Stimulated activated naive B cell treated with anti-CD40 and anti-IgM and Interleukin-4, amounts not matched to agents 10 μg/mL and 1 μg/mL and 100 μg/mL, for 72 hours (primary cell): ENCODE results near the gene RNF141.

Experiments
- ATAC-seq, 2 donors: fragments of 150-1000 bp; cut with Tn5 transposase; replicated peaks; 2 replicates each; pipeline ENCODE4 v1.10.0; 2021; ENCODE audit warnings: moderate library complexity in 1 of 2
- DNase-seq: peaks from one replicate; pipeline ENCODE4 v3.0.0; 2021
- H3K27ac Mint-ChIP-seq: one replicate; pipeline ENCODE4 v1.8.0; 2022; ENCODE audit warnings: mild to moderate bottlenecking, mixed read lengths
- H3K27me3 Mint-ChIP-seq, 2 donors: one replicate each; pipeline ENCODE4 v1.8.0; 2022; ENCODE audit warnings: mixed read lengths in 2 of 2
- H3K36me3 Mint-ChIP-seq, 2 donors: one replicate each; pipeline ENCODE4 v1.8.0; 2022; ENCODE audit warnings: mixed read lengths in 2 of 2, mild to moderate bottlenecking in 1 of 2
- H3K4me1 Mint-ChIP-seq, 2 donors: one replicate each; pipeline ENCODE4 v1.8.0; 2022; ENCODE audit warnings: mixed read lengths in 2 of 2, mild to moderate bottlenecking in 1 of 2
- H3K4me3 Mint-ChIP-seq, 2 donors: one replicate each; pipeline ENCODE4 v1.8.0; 2022; ENCODE audit warnings: mild to moderate bottlenecking in 2 of 2, mixed read lengths in 2 of 2, moderate library complexity in 1 of 2
- H3K9me3 Mint-ChIP-seq, 2 donors: one replicate each; pipeline ENCODE4 v1.8.0; 2022; ENCODE audit warnings: mixed read lengths in 2 of 2, mild to moderate bottlenecking in 1 of 2

The RNF141 gene

GRCh38 chr11:10544491-10545465, 3.8 kb upstream of the RNF141 start:
- Mint-ChIP-seq H3K27me3 (no peaks in the 10 kb centered on the region), H3K36me3 (peaks cover 4 to 6% of the 10 kb centered on the region in 2 donors), H3K27ac (peak overlapping the region; percentile 76), H3K4me3 (peak overlapping the region in 1 of 2 donors; percentile 4), H3K4me1 (peaks cover 3 to 38% of the 10 kb centered on the region in 2 donors), H3K9me3 (peaks cover 0 to 4% of the 10 kb centered on the region in 2 donors)
- DNase-seq (no peak), ATAC-seq (peak in 1 of 2 donors; percentile 33)

GRCh38 chr11:10543782-10544181, 2.8 kb upstream of the RNF141 start:
- ATAC-seq = no peak
- DNase-seq = no peak
- Mint-ChIP-seq H3K36me3 (peaks cover 4 to 6% of the 10 kb centered on the region in 2 donors), H3K4me3 (no peak overlapping the region), H3K27me3 (no peaks in the 10 kb centered on the region), H3K9me3 (peaks cover 0 to 4% of the 10 kb centered on the region in 2 donors), H3K4me1 (peaks cover 5 to 45% of the 10 kb centered on the region in 2 donors), H3K27ac (no peak overlapping the region)

GRCh38 chr11:10542776-10543175, 1.8 kb upstream of the RNF141 start:
- Mint-ChIP-seq H3K27ac (no peak overlapping the region), H3K36me3 (peaks cover 3 to 4% of the 10 kb centered on the region in 2 donors), H3K9me3 (peaks cover 0 to 4% of the 10 kb centered on the region in 2 donors), H3K27me3 (no peaks in the 10 kb centered on the region), H3K4me3 (no peak overlapping the region), H3K4me1 (peaks cover 7 to 45% of the 10 kb centered on the region in 2 donors)
- DNase-seq = no peak
- ATAC-seq = no peak

GRCh38 chr11:10541561-10541930, 559 bp upstream of the RNF141 start:
- peaks cover 12 to 55% of the 10 kb centered on the region in 2 donors for H3K4me1 Mint-ChIP-seq
- peak overlapping the region; percentile 98 for H3K27ac Mint-ChIP-seq
- peak overlapping the region; percentile 89 to 90 for H3K4me3 Mint-ChIP-seq
- DNase-seq (no peak), ATAC-seq (no peak)
- no peaks in the 10 kb centered on the region for H3K27me3 Mint-ChIP-seq
- H3K9me3 Mint-ChIP-seq = peaks cover 0 to 4% of the 10 kb centered on the region in 2 donors
- peaks cover 4% of the 10 kb centered on the region in 2 donors for H3K36me3 Mint-ChIP-seq

GRCh38 chr11:10540546-10540914, 457 bp downstream of the RNF141 start:
- peak overlapping the region; percentile 98 for H3K27ac Mint-ChIP-seq
- no peaks in the 10 kb centered on the region for H3K27me3 Mint-ChIP-seq
- H3K4me3 Mint-ChIP-seq = peak overlapping the region; percentile 89 to 90
- H3K4me1 Mint-ChIP-seq = peaks cover 17 to 57% of the 10 kb centered on the region in 2 donors
- ATAC-seq = peak; percentile 30 to 35
- H3K36me3 Mint-ChIP-seq = peaks cover 4 to 5% of the 10 kb centered on the region in 2 donors
- DNase-seq = no peak
- peaks cover 0 to 4% of the 10 kb centered on the region in 2 donors for H3K9me3 Mint-ChIP-seq

- Mint-ChIP-seq H3K4me1 (peaks cover 17 to 53% of the 10 kb centered on the region in 2 donors), H3K27ac (peak overlapping the region; percentile 98), H3K36me3 (peaks cover 3 to 5% of the 10 kb centered on the region in 2 donors), H3K4me3 (peak overlapping the region; percentile 89 to 90), H3K9me3 (peaks cover 0 to 3% of the 10 kb centered on the region in 2 donors), H3K27me3 (no peaks in the 10 kb centered on the region)
- no peak for ATAC-seq
- no peak for DNase-seq
These were observed 1.6 kb downstream of the RNF141 start for GRCh38 chr11:10539339-10539738.

- DNase-seq = no peak
- Mint-ChIP-seq H3K27ac (no peak overlapping the region), H3K4me3 (no peak overlapping the region), H3K27me3 (no peaks in the 10 kb centered on the region), H3K36me3 (peaks cover 1 to 5% of the 10 kb centered on the region in 2 donors), H3K4me1 (peaks cover 17 to 58% of the 10 kb centered on the region in 2 donors), H3K9me3 (no peaks in the 10 kb centered on the region)
- no peak for ATAC-seq
These were observed 2.1 kb downstream of the RNF141 start for GRCh38 chr11:10538924-10539323.

GRCh38 chr11:10537600-10537999, 3.4 kb downstream of the RNF141 start:
- no peaks in the 10 kb centered on the region for H3K27me3 Mint-ChIP-seq
- no peak overlapping the region for H3K4me3 Mint-ChIP-seq

GRCh38 chr11:10534316-10534715, 6.7 kb downstream of the RNF141 start:
- Mint-ChIP-seq H3K27me3 (no peaks in the 10 kb centered on the region), H3K4me3 (no peak overlapping the region), H3K4me1 (peaks cover 15 to 50% of the 10 kb centered on the region in 2 donors), H3K9me3 (no peaks in the 10 kb centered on the region), H3K27ac (no peak overlapping the region), H3K36me3 (peaks cover 14 to 19% of the 10 kb centered on the region in 2 donors)
- ATAC-seq (no peak), DNase-seq (no peak)

More at GRCh38 chr11:10537600-10537999, 3.4 kb downstream of the RNF141 start:
- peaks cover 20 to 66% of the 10 kb centered on the region in 2 donors for H3K4me1 Mint-ChIP-seq
- no peak overlapping the region for H3K27ac Mint-ChIP-seq
- DNase-seq (no peak), ATAC-seq (no peak)
- peaks cover 7 to 9% of the 10 kb centered on the region in 2 donors for H3K36me3 Mint-ChIP-seq
- H3K9me3 Mint-ChIP-seq = no peaks in the 10 kb centered on the region

GRCh38 chr11:10533323-10533722, 7.7 kb downstream of the RNF141 start:
- ATAC-seq (no peak), DNase-seq (no peak)
- Mint-ChIP-seq H3K4me3 (no peak overlapping the region), H3K27me3 (no peaks in the 10 kb centered on the region), H3K9me3 (no peaks in the 10 kb centered on the region), H3K4me1 (peaks cover 13 to 47% of the 10 kb centered on the region in 2 donors), H3K36me3 (peaks cover 18 to 26% of the 10 kb centered on the region in 2 donors), H3K27ac (no peak overlapping the region)

GRCh38 chr11:10532526-10532925, 8.5 kb downstream of the RNF141 start:
- Mint-ChIP-seq H3K36me3 (peaks cover 19 to 27% of the 10 kb centered on the region in 2 donors), H3K27me3 (no peaks in the 10 kb centered on the region), H3K9me3 (no peaks in the 10 kb centered on the region), H3K4me3 (no peak overlapping the region), H3K27ac (no peak overlapping the region), H3K4me1 (peaks cover 15 to 46% of the 10 kb centered on the region in 2 donors)
- no peak for ATAC-seq
- DNase-seq = no peak

- no peak overlapping the region for H3K4me3 Mint-ChIP-seq
- DNase-seq = no peak
- H3K27ac Mint-ChIP-seq = no peak overlapping the region
- no peak for ATAC-seq
- no peaks in the 10 kb centered on the region for H3K27me3 Mint-ChIP-seq
- H3K36me3 Mint-ChIP-seq = peaks cover 24 to 36% of the 10 kb centered on the region in 2 donors
- H3K9me3 Mint-ChIP-seq = no peaks in the 10 kb centered on the region
- H3K4me1 Mint-ChIP-seq = peaks cover 18 to 41% of the 10 kb centered on the region in 2 donors
These were observed 11.7 kb downstream of the RNF141 start for GRCh38 chr11:10529279-10529678.

- H3K27ac Mint-ChIP-seq = no peak overlapping the region
These were observed 12.9 kb downstream of the RNF141 start for GRCh38 chr11:10528121-10528520.

GRCh38 chr11:10526974-10527918, 13.7 kb downstream of the RNF141 start:
- Mint-ChIP-seq H3K27me3 (no peaks in the 10 kb centered on the region), H3K4me1 (peaks cover 17 to 28% of the 10 kb centered on the region in 2 donors), H3K27ac (peak overlapping the region; percentile 60), H3K36me3 (peaks cover 20 to 28% of the 10 kb centered on the region in 2 donors), H3K9me3 (no peaks in the 10 kb centered on the region), H3K4me3 (peak overlapping the region; percentile 12 to 43)
- ATAC-seq (peak; percentile 99), DNase-seq (no peak)

More at GRCh38 chr11:10528121-10528520, 12.9 kb downstream of the RNF141 start:
- no peak for DNase-seq
- Mint-ChIP-seq H3K27me3 (no peaks in the 10 kb centered on the region), H3K9me3 (no peaks in the 10 kb centered on the region), H3K36me3 (peaks cover 24 to 35% of the 10 kb centered on the region in 2 donors), H3K4me3 (no peak overlapping the region), H3K4me1 (peaks cover 17 to 32% of the 10 kb centered on the region in 2 donors)
- ATAC-seq = no peak
